ENCODE data around the gene COL18A1.

- TF ChIP-seq CTCF (IDR thresholded peaks at IDR 0.05 in 4 of 5, conservative IDR thresholded peaks at IDR 0.05 in 1 of 5), result no peak
- TF ChIP-seq POLR2A (IDR thresholded peaks at IDR 0.05), result no peak
These were observed 30.5 kb downstream of the COL18A1 start for GRCh38 chr21:45435405-45435981.
